H1 (cell line): Measurements from ENCODE around the gene CD72. TPM values are rescaled to one million over a fixed set of nuclear protein-coding genes. Genes with fewer than 3 reads are reported as not detected.

ENCODE experiments used
- CTCF ChIA-PET: fragments of 300-600 bp; sonication (Branson Sonifier 250); formaldehyde crosslinking; loops from one replicate; lab custom pipeline; 2021; ENCODE audit not compliant: partially characterized antibody; lab: Charles Lee
- POLR2A ChIA-PET: fragments of 300-600 bp; sonication (Branson Sonifier 250); formaldehyde crosslinking; loops from one replicate; lab custom pipeline; 2021; ENCODE audit warnings: inconsistent platforms; ENCODE audit not compliant: partially characterized antibody; lab: Charles Lee
- DNase-seq, 2 experiments: peaks; one replicate each; pipeline versions ENCODE4 v3.0.0 to v3.0.0-alpha.2; 2010 to 2022; ENCODE audit warnings: low spot score in 2 of 2, low read depth in 1 of 2, mixed read lengths in 1 of 2
- FAIRE-seq: peaks from 2 replicates; lab custom pipeline; 2011; peaks lifted over from hg19 to GRCh38; lab: Jason Lieb, UNC
- H2AFZ ChIP-seq: 2 replicates; pipeline ENCODE4 v1.8.1; 2012; ENCODE audit warnings: low read length, inconsistent platforms
- H2AK5ac ChIP-seq: 2 replicates; pipeline ENCODE4 v1.6.1; 2013; ENCODE audit warnings: low read depth, low read length
- H2BK120ac ChIP-seq: replicated peaks from 2 replicates; pipeline ENCODE3; 2013; ENCODE audit warnings: low read depth, low read length, inconsistent platforms
- H2BK12ac ChIP-seq: 2 replicates; pipeline ENCODE4 v1.6.1; 2013; ENCODE audit warnings: low read depth, low read length
- H2BK15ac ChIP-seq: 2 replicates; pipeline ENCODE4 v1.6.1; 2013; ENCODE audit warnings: low read length
- H2BK20ac ChIP-seq: 2 replicates; pipeline ENCODE4 v1.6.1; 2013; ENCODE audit warnings: low read length
- H2BK5ac ChIP-seq: 2 replicates; pipeline ENCODE4 v1.6.1; 2013; ENCODE audit warnings: low read depth, low read length
- H3K14ac ChIP-seq: 2 replicates; pipeline ENCODE4 v1.6.1; 2013; ENCODE audit warnings: inconsistent platforms; ENCODE audit not compliant: insufficient read length
- H3K18ac ChIP-seq: 2 replicates; pipeline ENCODE4 v1.6.1; 2013; ENCODE audit warnings: low read length; ENCODE audit errors: extremely low read depth
- H3K23ac ChIP-seq: 2 replicates; pipeline ENCODE4 v1.6.1; 2013; ENCODE audit warnings: inconsistent platforms; ENCODE audit not compliant: insufficient read length
- H3K23me2 ChIP-seq: 2 replicates; pipeline ENCODE4 v1.6.1; 2013; ENCODE audit warnings: low read depth, low read length
- H3K27ac ChIP-seq: 2 replicates; pipeline ENCODE4 v1.6.1; 2011; ENCODE audit warnings: low read depth, low read length, inconsistent platforms
- H3K27me3 ChIP-seq, 4 experiments: replicated peaks in 1 of 4; 1 replicate in 1 of 4; 2 replicates in 3 of 4; pipeline versions ENCODE4 v1.6.1 to v1.8.1; 2011 to 2013; ENCODE audit warnings: low read length in 3 of 4, mild to moderate bottlenecking in 3 of 4, inconsistent platforms in 2 of 4, mixed read lengths in 2 of 4, moderate library complexity in 1 of 4; ENCODE audit not compliant: control insufficient read depth in 3 of 4, insufficient read depth in 3 of 4; ENCODE audit errors: extremely low read depth in 1 of 4
- H3K36me3 ChIP-seq, 4 experiments: 2 replicates each; pipeline versions ENCODE4 v1.6.1 to v1.8.1; 2011 to 2013; ENCODE audit warnings: mild to moderate bottlenecking in 4 of 4, low read length in 3 of 4, moderate library complexity in 2 of 4, control low read depth in 1 of 4, inconsistent platforms in 1 of 4; ENCODE audit not compliant: insufficient read depth in 4 of 4, control insufficient read depth in 2 of 4
- H3K4ac ChIP-seq: replicated peaks from 2 replicates; pipeline ENCODE3; 2013; ENCODE audit warnings: low read length, low read depth, mixed read lengths, inconsistent platforms; ENCODE audit not compliant: insufficient read length
- H3K4me1 ChIP-seq, 4 experiments: replicated peaks in 1 of 4; 1 replicate in 1 of 4; 2 replicates in 3 of 4; pipeline versions ENCODE4 v1.6.1 to v1.8.1; 2011 to 2013; ENCODE audit warnings: low read length in 3 of 4, inconsistent platforms in 2 of 4, mixed read lengths in 1 of 4; ENCODE audit not compliant: insufficient read depth in 4 of 4, control insufficient read depth in 3 of 4
- H3K4me2 ChIP-seq, 2 experiments: 2 replicates each; pipeline versions ENCODE4 v1.6.1 to v1.8.1; 2011 to 2013; ENCODE audit warnings: low read depth in 2 of 2, low read length in 2 of 2, control low read depth in 1 of 2, inconsistent platforms in 1 of 2, mild to moderate bottlenecking in 1 of 2; ENCODE audit not compliant: insufficient read depth in 1 of 2
- H3K4me3 ChIP-seq, 4 experiments: fragments of 200-600, 300-600 bp in 1 of 4; sonication (generic), shearing (Covaris generic), sonication (Bioruptor Twin) in 1 of 4; 2 replicates each; pipeline versions ENCODE4 v1.5.1 to v1.8.1; 2011 to 2016; ENCODE audit warnings: low read length in 4 of 4, low read depth in 3 of 4, control low read depth in 2 of 4, inconsistent platforms in 2 of 4, mild to moderate bottlenecking in 2 of 4, mixed read lengths in 1 of 4, moderate library complexity in 1 of 4; ENCODE audit not compliant: insufficient read depth in 2 of 4; ENCODE audit errors: extremely low read depth in 1 of 4
- H3K56ac ChIP-seq: replicated peaks from 2 replicates; pipeline ENCODE3; 2013; ENCODE audit warnings: low read depth, mild to moderate bottlenecking, mixed read lengths, low read length, inconsistent platforms; ENCODE audit not compliant: insufficient read length
- H3K79me1 ChIP-seq: 2 replicates; pipeline ENCODE4 v1.6.1; 2013; ENCODE audit warnings: low read depth, low read length, control low read depth
- H3K79me2 ChIP-seq, 2 experiments: 2 replicates each; pipeline versions ENCODE4 v1.6.1 to v1.8.1; 2012 to 2013; ENCODE audit warnings: low read length in 2 of 2, mild to moderate bottlenecking in 2 of 2, inconsistent platforms in 1 of 2; ENCODE audit not compliant: insufficient read depth in 2 of 2, control insufficient read depth in 1 of 2
- H3K9ac ChIP-seq, 4 experiments: replicated peaks in 1 of 4; 1 replicate in 1 of 4; 2 replicates in 3 of 4; pipeline versions ENCODE4 v1.6.1 to v1.8.1; 2011 to 2013; ENCODE audit warnings: low read depth in 3 of 4, low read length in 3 of 4, control low read depth in 2 of 4, mild to moderate bottlenecking in 2 of 4, moderate library complexity in 2 of 4, inconsistent platforms in 1 of 4; ENCODE audit errors: extremely low read depth in 1 of 4
- H3K9me3 ChIP-seq, 2 experiments: 2 replicates each; pipeline versions ENCODE4 v1.6.1 to v1.8.1; 2012 to 2013; ENCODE audit warnings: mild to moderate bottlenecking in 2 of 2, moderate library complexity in 2 of 2, control low read depth in 1 of 2, inconsistent platforms in 1 of 2, low read depth in 1 of 2, low read length in 1 of 2, mixed read lengths in 1 of 2; ENCODE audit not compliant: insufficient read depth in 2 of 2
- H4K20me1 ChIP-seq, 2 experiments: replicated peaks in 1 of 2; 2 replicates each; pipeline versions ENCODE3 to v1.8.1; 2011 to 2013; ENCODE audit warnings: inconsistent platforms in 2 of 2, low read length in 2 of 2, mild to moderate bottlenecking in 1 of 2; ENCODE audit not compliant: insufficient read depth in 2 of 2, control insufficient read depth in 1 of 2
- H4K5ac ChIP-seq: 2 replicates; pipeline ENCODE4 v1.6.1; 2013; ENCODE audit warnings: low read length, low read depth, mixed read lengths, inconsistent platforms; ENCODE audit not compliant: insufficient read length
- H4K8ac ChIP-seq: 2 replicates; pipeline ENCODE4 v1.8.0; 2013; ENCODE audit warnings: mild to moderate bottlenecking, moderate library complexity, low read length, inconsistent platforms; ENCODE audit not compliant: insufficient read depth; ENCODE audit errors: extremely low read depth
- H4K91ac ChIP-seq: replicated peaks from 2 replicates; pipeline ENCODE3; 2013; ENCODE audit warnings: low read length, mixed read lengths, inconsistent platforms; ENCODE audit not compliant: insufficient read length
- ATF3 ChIP-seq: IDR thresholded peaks from 2 replicates; pipeline ENCODE4 v1.6.1; 2011; ENCODE audit warnings: low read depth, mild to moderate bottlenecking, low read length; ENCODE audit not compliant: insufficient read depth
- CEBPB ChIP-seq: IDR thresholded peaks from 2 replicates; pipeline ENCODE4 v1.6.1; 2012; ENCODE audit warnings: low read depth, low read length
- JUND ChIP-seq: IDR thresholded peaks from 2 replicates; pipeline ENCODE4 v1.6.1; 2011; ENCODE audit warnings: mild to moderate bottlenecking, improper control_type of control experiment, low read length
- MAFK ChIP-seq: IDR thresholded peaks from 2 replicates; pipeline ENCODE4 v1.6.1; 2012; ENCODE audit warnings: low read depth, mild to moderate bottlenecking, improper control_type of control experiment, low read length
- MAX ChIP-seq: IDR thresholded peaks from 2 replicates; pipeline ENCODE4 v1.6.1; 2012; ENCODE audit warnings: inconsistent platforms
- SIN3A ChIP-seq, 2 experiments: IDR thresholded peaks in 1 of 2; conservative IDR thresholded peaks in 1 of 2; 2 replicates each; pipeline ENCODE4 v1.6.1; 2011 to 2012; ENCODE audit warnings: low read length in 2 of 2, improper control_type of control experiment in 1 of 2, low read depth in 1 of 2, mild to moderate bottlenecking in 1 of 2
- SRF ChIP-seq: IDR thresholded peaks from 2 replicates; pipeline ENCODE4 v1.6.1; 2011; ENCODE audit warnings: mild to moderate bottlenecking, low read depth, low read length, moderate library complexity
- TCF12 ChIP-seq: IDR thresholded peaks from 2 replicates; pipeline ENCODE4 v1.6.1; 2011; ENCODE audit warnings: low read depth, mild to moderate bottlenecking, low read length
- YY1 ChIP-seq: IDR thresholded peaks from 2 replicates; pipeline ENCODE4 v1.6.1; 2011; ENCODE audit warnings: low read depth, mild to moderate bottlenecking, low read length
- ZNF274 ChIP-seq: IDR thresholded peaks from 2 replicates; pipeline ENCODE4 v1.7.0; 2012; ENCODE audit warnings: low read length, borderline replicate concordance; ENCODE audit errors: extremely low read depth
- WGBS, 2 experiments: shearing (Covaris generic) in 1 of 2; methylation state at CpG; one replicate each; pipeline versions ENCODE4 v1.1.6 to v1.1.7; 2013 to 2015; ENCODE audit warnings: low lambda C conversion rate in 2 of 2, mixed read lengths in 2 of 2, inconsistent platforms in 1 of 2, low coverage in 1 of 2, missing lambda C conversion rate in 1 of 2; ENCODE audit not compliant: insufficient replicate concordance in 2 of 2, insufficient coverage in 1 of 2, insufficient read length in 1 of 2; ENCODE audit errors: extremely low coverage in 1 of 2, missing lambda C conversion rate in 1 of 2; 5-methylcytosine and 5-hydroxymethylcytosine counted together
- polyA plus RNA-seq, 7 experiments: library from polyadenylated mRNA; depleted of rRNA in 3 of 7; stranded (reverse) in 5 of 7; unstranded in 2 of 7; fragments of >200 nt in 5 of 7; fragments of 200-250 nt in 2 of 7; gene quantifications; 1 replicate in 5 of 7; 2 replicates in 1 of 7; 4 replicates in 1 of 7; pipeline versions ENCODE4 v1.2.1 to v1.2.3, GENCODE V29; 2011 to 2013; ENCODE audit warnings: missing spikeins in 2 of 7, mixed read lengths in 2 of 7
- total RNA-seq: library from RNA; stranded (reverse); fragmentation: NEBNext Ultra II Directional; extraction: Animal tissue kit (Norgen Biotek cat#: 25700); gene quantifications from 2 replicates; pipeline ENCODE4 v1.2.1, GENCODE V29; 2021

CD72 gene
- total and polyA plus RNA-seq, 2 of the 8 experiments (the other 6 are each of a cell fraction or from before 2014, with no cell fraction given) = 4.0 to 4.5 TPM

- Histone ChIP-seq H2BK15ac (no peak overlapping the region), H3K4me3 (no peak overlapping the region), H2AK5ac (no peak overlapping the region), H4K5ac (no peak overlapping the region), H3K23me2 (peaks cover 9% of the 10 kb centered on the region), H3K14ac (no peak overlapping the region), H3K79me1 (no peaks in the 10 kb centered on the region), H3K4me1 (peaks cover 0 to 9% (median 5%) of the 10 kb centered on the region in 4 experiments; a peak in 4 of 7 replicates), H3K18ac (no peak overlapping the region), H3K9ac (no peak overlapping the region), H4K91ac (no peak overlapping the region), H2BK5ac (no peak overlapping the region), H2BK20ac (no peak overlapping the region), H3K9me3 (no peaks in the 10 kb centered on the region), H4K20me1 (peaks cover 0 to 3% of the 10 kb centered on the region in 2 experiments), H2BK12ac (no peak overlapping the region), H3K79me2 (no peaks in the 10 kb centered on the region), H2AFZ (no peak overlapping the region), H3K36me3 (peaks cover 3 to 12% (median 9%) of the 10 kb centered on the region in 4 experiments; a peak in 5 of 8 replicates), H3K23ac (no peak overlapping the region), H4K8ac (no peak overlapping the region), H3K56ac (no peak overlapping the region), H3K27me3 (peaks cover 0 to 13% (median 9%) of the 10 kb centered on the region in 4 experiments; a peak in 4 of 7 replicates), H2BK120ac (no peak overlapping the region), H3K4me2 (no peak overlapping the region), H3K4ac (no peak overlapping the region), H3K27ac (no peak overlapping the region)
- FAIRE-seq (no peak), DNase-seq (no peak)
- no peak for TF ChIP-seq ATF3
- TF ChIP-seq YY1 = no peak
- TF ChIP-seq CEBPB = no peak
- no peak for TF ChIP-seq TCF12
- TF ChIP-seq JUND = no peak
- no peak for TF ChIP-seq MAX
- no peak for TF ChIP-seq ZNF274
- no peak for TF ChIP-seq SIN3A (conservative IDR thresholded peaks at IDR 0.05 in 1 of 2, IDR thresholded peaks at IDR 0.05 in 1 of 2; ENCODE audit: low read depth in 1 of 2, low read length in 2 of 2)
- TF ChIP-seq SRF = no peak
- TF ChIP-seq MAFK = no peak
- POLR2A ChIA-PET = interaction anchor here (1.5 kb wide), 1 partner anchor 8 kb away, joined by 4 read pairs; no protein-coding TSS in a partner anchor
- CTCF ChIA-PET = interaction anchor here (0.6 to 6.1 kb wide), 14 partner anchors 9 to 436 kb away, joined by 3 to 47 read pairs (median 7); partner anchors contain the start of genes ARHGEF39, CCDC107, CREB3 and RMRP
- WGBS, 2 experiments = 89% methylated on average over 2 of the region's 2 CpGs; no CpG with 5 or more reads in 1 of the 2 experiments
Observed at GRCh38 chr9:35612843-35613242, 5.4 kb downstream of the CD72 start.
